ENCODE measurements around the gene ATG13. TPM values are rescaled to one million over a fixed set of nuclear protein-coding genes. Genes with fewer than 3 reads are reported as not detected.

Gene ATG13
- total and polyA plus RNA-seq, 2 of the 8 experiments (the other 6 are each of a cell fraction or from before 2014, with no cell fraction given): 65.0 to 77.4 TPM

- no peak overlapping the region for H3K18ac ChIP-seq (ENCODE audit: extremely low read depth, low read length)
Observed at GRCh38 chr11:46574656-46575055, 42.7 kb upstream of the ATG13 start.

More at GRCh38 chr11:46574656-46575055, 42.7 kb upstream of the ATG13 start:
- TF ChIP-seq POU5F1 (IDR thresholded peaks at IDR 0.05; ENCODE audit: low read depth, low read length): no peak
- no peak for TF ChIP-seq BCL11A (IDR thresholded peaks at IDR 0.05; ENCODE audit: low read depth in 2 of 2, low read length in 2 of 2)
- TF ChIP-seq CREB1 (IDR thresholded peaks at IDR 0.05): no peak
- TF ChIP-seq PHF8 (conservative IDR thresholded peaks at IDR 0.05; ENCODE audit: low read depth, low read length): no peak
- TF ChIP-seq CTBP2 (IDR thresholded peaks at IDR 0.05; ENCODE audit: borderline replicate concordance, insufficient read depth, insufficient read length, low read length): no peak
- TF ChIP-seq BACH1 (IDR thresholded peaks at IDR 0.05; ENCODE audit: low read length): no peak
- no peak for TF ChIP-seq TBP (IDR thresholded peaks at IDR 0.05; ENCODE audit: low read depth, low read length)
- H3K9me3 ChIP-seq (ENCODE audit: insufficient read depth in 2 of 2, low read depth in 1 of 2, low read length in 1 of 2): no peaks in the 10 kb centered on the region
- H3K56ac ChIP-seq (replicated peaks; ENCODE audit: insufficient read length, low read depth, low read length): no peak overlapping the region
- H2AK5ac ChIP-seq (ENCODE audit: low read depth, low read length): no peak overlapping the region
- no peak overlapping the region for H3K23ac ChIP-seq (ENCODE audit: insufficient read length)
- no peak overlapping the region for H4K8ac ChIP-seq (ENCODE audit: extremely low read depth, insufficient read depth, low read length)
- no peaks in the 10 kb centered on the region for H3K79me1 ChIP-seq (ENCODE audit: low read depth, low read length)
- H4K20me1 ChIP-seq (replicated peaks in 1 of 2; ENCODE audit: control insufficient read depth in 1 of 2, insufficient read depth in 2 of 2, low read length in 2 of 2): peaks cover 1 to 3% of the 10 kb centered on the region in 2 experiments
- DNase-seq (ENCODE audit: low read depth in 1 of 2, low spot score in 2 of 2) (no peak), FAIRE-seq (no peak)
- H2BK15ac ChIP-seq (ENCODE audit: low read length): no peak overlapping the region
- no peaks in the 10 kb centered on the region for H3K27me3 ChIP-seq (replicated peaks in 1 of 4; ENCODE audit: control insufficient read depth in 3 of 4, extremely low read depth in 1 of 4, insufficient read depth in 3 of 4, low read length in 3 of 4)
- ChIA-PET CTCF (ENCODE audit: partially characterized antibody) (interaction anchor here (1.4 kb wide), 1 partner anchor 21 kb away, joined by 3 read pairs; no protein-coding TSS in a partner anchor), POLR2A (ENCODE audit: partially characterized antibody) (interaction anchor here (1.4 kb wide), 1 partner anchor 19 kb away, joined by 5 read pairs; the partner anchor contains the start of gene AMBRA1)
- no peak overlapping the region for H3K9ac ChIP-seq (replicated peaks in 1 of 4; ENCODE audit: extremely low read depth in 1 of 4, low read depth in 3 of 4, low read length in 3 of 4)
- H3K36me3 ChIP-seq (ENCODE audit: control insufficient read depth in 2 of 4, insufficient read depth in 4 of 4, low read length in 3 of 4): no peaks in the 10 kb centered on the region
- H4K91ac ChIP-seq (replicated peaks; ENCODE audit: insufficient read length, low read length): no peak overlapping the region
- no peak overlapping the region for H4K5ac ChIP-seq (ENCODE audit: insufficient read length, low read depth, low read length)
- no peak overlapping the region for H2BK5ac ChIP-seq (ENCODE audit: low read depth, low read length)
- no peaks in the 10 kb centered on the region for H3K23me2 ChIP-seq (ENCODE audit: low read depth, low read length)
- no peak overlapping the region for H3K4me3 ChIP-seq (ENCODE audit: extremely low read depth in 1 of 4, insufficient read depth in 2 of 4, low read depth in 3 of 4, low read length in 4 of 4)
- no peak overlapping the region for H2BK12ac ChIP-seq (ENCODE audit: low read depth, low read length)
- H3K4me1 ChIP-seq (replicated peaks in 1 of 4; ENCODE audit: control insufficient read depth in 3 of 4, insufficient read depth in 4 of 4, low read length in 3 of 4): no peaks in the 10 kb centered on the region
- no peak overlapping the region for H2BK120ac ChIP-seq (replicated peaks; ENCODE audit: low read depth, low read length)
- no peak overlapping the region for H3K4ac ChIP-seq (replicated peaks; ENCODE audit: insufficient read length, low read depth, low read length)
- no peak overlapping the region for H3K4me2 ChIP-seq (ENCODE audit: insufficient read depth in 1 of 2, low read depth in 2 of 2, low read length in 2 of 2)
- peaks cover 0 to 70% of the 10 kb centered on the region in 2 experiments; a peak in 2 of 4 replicates for H3K79me2 ChIP-seq (ENCODE audit: control insufficient read depth in 1 of 2, insufficient read depth in 2 of 2, low read length in 2 of 2)
- H2BK20ac ChIP-seq (ENCODE audit: low read length): no peak overlapping the region
- H3K27ac ChIP-seq (ENCODE audit: low read depth, low read length): no peak overlapping the region
- 74% methylated on average over 1 of the region's 1 CpG; no CpG with 5 or more reads in 1 of the 2 experiments for WGBS, 2 experiments (ENCODE audit: extremely low coverage in 1 of 2, insufficient coverage in 1 of 2, insufficient read length in 1 of 2, insufficient replicate concordance in 2 of 2, low coverage in 1 of 2, low lambda C conversion rate in 2 of 2, missing lambda C conversion rate in 1 of 2)
- H2AFZ ChIP-seq (ENCODE audit: low read length): no peak overlapping the region
- no peak overlapping the region for H3K14ac ChIP-seq (ENCODE audit: insufficient read length)

Data from H1 (cell line).